ENCODE measurements around the gene RGS6.

Gene RGS6

GRCh38 chr14:72333357-72333756 lies 401.1 kb downstream of the RGS6 start:
- DNase-seq, result no peak

DNA sequence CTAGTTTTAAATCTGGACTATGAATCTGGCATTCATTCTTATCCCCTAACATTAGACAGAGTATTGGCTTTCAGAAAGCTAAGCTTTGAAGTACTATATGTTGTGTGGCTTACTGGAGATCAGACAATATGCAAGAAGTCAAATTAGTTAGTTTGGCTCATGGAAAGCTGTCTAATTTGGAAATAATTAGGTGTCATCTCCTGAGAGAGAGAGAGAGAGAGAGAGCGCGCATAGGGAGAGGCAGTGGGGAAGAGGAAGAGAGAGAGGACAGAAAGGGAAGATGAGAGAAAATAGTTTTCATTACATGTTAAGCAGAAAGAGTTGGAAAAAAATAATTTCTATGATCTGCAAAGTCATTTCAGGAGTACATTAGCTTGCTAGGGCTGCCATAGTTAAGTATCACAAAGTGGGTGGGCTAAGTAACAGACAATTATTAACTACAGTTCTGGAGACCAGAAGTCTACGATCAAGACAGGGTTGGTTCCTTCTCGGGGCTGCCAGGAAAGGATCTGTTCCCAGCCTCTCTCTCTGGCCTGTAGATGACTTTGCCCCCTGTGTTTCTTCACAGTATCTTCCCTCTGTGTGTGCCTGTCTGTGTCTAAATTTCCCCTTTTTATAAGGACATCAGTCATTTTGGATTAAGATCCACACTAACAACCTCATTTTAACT lies 404.2 kb downstream of the RGS6 start:
- DNase-seq, result no peak

GRCh38 chr14:72341237-72341636 lies 409.0 kb downstream of the RGS6 start:
- no peak for DNase-seq

DNA sequence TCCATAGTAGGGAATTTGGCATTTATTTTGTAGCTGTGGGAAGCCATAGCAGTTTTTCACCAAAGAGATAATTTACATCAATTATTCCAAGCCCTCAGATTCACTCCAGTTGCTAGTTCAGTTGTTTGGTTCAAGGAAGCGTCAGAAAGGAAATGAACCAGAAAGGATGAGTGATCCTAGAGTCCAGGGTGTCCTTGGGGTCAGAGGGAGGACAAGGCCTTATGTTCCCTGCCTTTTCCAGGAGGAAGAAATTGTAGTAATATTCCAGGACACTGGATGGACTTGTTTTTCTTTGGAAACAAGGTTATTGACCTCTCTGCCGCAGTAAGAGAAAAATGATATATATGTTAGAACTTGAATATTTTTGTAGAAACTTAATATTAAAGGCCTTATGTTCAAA lies 409.5 kb downstream of the RGS6 start:
- DNase-seq, result no peak

GRCh38 chr14:72347118-72347517 lies 414.9 kb downstream of the RGS6 start:
- DNase-seq, result no peak

GRCh38 chr14:72350215-72350614 lies 418.0 kb downstream of the RGS6 start:
- no peak for DNase-seq

GRCh38 chr14:72352012-72352411 lies 419.8 kb downstream of the RGS6 start:
- DNase-seq, result no peak

GRCh38 chr14:72366619-72367018 lies 434.4 kb downstream of the RGS6 start:
- DNase-seq, result no peak

- no peak for DNase-seq
Measured at GRCh38 chr14:72369106-72369505, 436.9 kb downstream of the RGS6 start.

DNA sequence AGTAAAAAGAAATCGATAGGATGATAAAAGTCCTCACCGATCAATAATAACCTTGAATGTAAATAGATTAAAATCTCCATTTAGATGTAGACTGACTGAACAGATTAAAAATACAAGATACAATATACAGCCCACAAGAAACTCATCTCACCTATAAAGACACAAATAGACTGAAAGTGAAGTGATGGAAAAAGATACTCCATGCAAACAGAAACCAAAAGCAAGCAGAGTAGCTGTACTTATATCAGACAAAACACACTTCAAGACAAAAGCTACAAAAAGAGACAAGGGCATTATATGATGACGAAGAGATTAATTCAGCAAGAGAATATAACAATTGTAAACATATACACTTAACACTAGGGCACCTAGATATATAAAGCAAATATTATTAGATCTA lies 444.8 kb downstream of the RGS6 start:
- DNase-seq, result no peak

DNA sequence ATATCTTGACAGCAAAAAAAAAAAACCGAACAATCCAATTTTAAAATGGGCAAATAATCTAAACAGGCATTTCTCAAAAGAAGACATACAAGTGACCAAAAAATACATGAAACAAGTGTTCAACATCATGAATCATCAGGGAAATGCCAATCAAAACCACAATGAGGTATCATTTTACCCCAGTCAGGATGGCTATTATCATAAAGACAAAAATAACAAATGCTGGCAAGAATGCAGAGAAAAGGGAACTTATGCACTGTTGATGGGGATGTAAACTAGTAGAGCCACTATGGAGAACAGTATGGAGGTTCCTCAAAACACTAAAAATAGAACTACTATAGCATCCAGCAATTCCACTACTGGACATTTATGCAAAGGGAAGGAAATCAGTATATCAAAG lies 448.2 kb downstream of the RGS6 start:
- DNase-seq, result no peak

DNA sequence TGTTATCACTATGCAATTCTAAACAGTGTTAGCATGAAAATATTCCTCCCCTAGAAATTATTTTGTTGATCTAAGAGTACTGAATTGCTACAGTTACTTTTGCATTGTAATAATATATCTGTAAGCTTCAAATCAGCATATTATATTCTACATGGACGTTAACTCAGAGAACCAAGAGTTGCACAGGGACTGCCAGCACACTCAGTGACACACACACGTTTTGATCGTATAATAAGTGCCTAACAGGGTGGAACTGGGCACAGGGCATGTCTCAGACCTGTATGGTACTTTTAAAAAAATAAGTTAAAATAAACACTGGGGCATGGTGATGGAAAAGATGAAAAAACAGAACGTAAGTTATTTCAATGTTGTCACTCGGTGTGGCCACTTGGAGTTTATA lies 451.6 kb downstream of the RGS6 start:
- DNase-seq, result no peak

- DNase-seq, result no peak
Measured at GRCh38 chr14:72387726-72388125, 455.5 kb downstream of the RGS6 start.

GRCh38 chr14:72389200-72389599 lies 457.0 kb downstream of the RGS6 start:
- DNase-seq, result no peak

- no peak for DNase-seq
Measured at GRCh38 chr14:72401101-72401625, 468.9 kb downstream of the RGS6 start.

- DNase-seq, result peak in 1 of 2 donors; percentile 25
Measured at GRCh38 chr14:72401632-72402376, 469.6 kb downstream of the RGS6 start.

DNA sequence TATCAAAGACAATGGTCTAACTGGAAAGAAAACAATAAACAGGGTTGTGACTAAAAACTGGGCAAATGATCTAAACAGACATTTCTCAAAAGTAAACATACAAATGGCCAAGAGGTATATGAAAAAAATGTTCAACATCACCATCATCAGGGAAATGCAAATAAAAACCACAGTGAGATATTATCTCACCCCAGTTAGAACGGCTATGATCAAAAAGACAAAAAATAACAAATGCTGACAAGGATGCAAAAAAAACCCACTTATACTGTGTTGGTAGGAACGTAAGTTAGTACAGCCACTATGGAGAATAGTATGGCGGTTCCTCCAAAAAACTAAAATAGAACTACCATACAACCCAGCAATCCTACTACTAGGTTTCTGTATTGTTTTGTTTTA lies 470.1 kb downstream of the RGS6 start:
- no peak for DNase-seq

DNA sequence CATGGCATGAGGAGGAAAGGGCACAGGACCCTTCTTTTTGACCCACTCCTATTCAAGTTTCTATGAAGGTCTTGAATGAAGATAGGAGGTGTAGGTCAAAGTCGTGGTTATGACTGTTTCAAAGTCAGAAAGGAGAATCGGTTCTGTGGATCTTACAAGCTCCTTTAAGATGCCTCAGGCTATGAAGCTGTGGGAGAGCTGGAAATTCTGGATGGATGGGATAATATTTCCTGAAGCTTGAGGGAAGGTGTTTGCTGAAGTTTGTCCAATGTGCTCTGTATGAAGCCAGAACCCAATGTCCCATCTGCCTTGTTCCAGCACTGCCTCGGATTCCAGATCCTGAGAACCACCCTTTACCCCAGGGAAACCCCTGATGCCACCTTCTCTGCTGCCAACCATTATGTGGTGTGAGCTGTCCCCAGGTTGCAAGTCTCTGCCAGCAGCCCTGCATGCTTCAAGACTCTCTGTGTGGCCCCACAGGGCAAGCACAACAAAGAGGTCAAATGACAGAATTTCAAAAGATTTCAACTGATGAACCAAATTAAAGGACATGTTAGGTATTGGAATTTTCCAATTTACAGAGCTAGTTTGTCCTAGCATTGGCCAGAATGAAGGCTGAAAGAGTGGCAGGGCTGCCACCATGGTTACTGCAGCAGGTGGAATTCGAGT lies 472.0 kb downstream of the RGS6 start:
- DNase-seq, result no peak

- no peak for DNase-seq
Measured at GRCh38 chr14:72404998-72405397, 472.8 kb downstream of the RGS6 start.

DNA sequence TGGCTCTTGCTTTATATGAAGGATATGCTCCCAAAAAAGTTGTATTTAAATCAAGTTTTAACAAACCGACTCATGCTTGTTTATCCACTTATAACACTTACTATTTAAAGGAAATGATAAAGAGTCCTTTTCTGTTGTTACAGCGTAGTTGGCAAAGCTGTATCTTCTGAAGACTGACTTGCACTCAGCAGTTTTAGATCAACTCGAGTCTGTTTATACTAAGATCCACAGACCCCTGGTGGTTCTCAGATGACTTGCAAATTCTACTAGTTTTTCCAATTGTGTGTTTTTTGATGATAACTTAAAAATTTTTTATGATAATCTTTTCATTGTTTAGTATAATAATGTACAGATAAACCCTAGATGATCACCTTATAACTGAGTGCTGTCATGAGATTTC lies 475.8 kb downstream of the RGS6 start:
- no peak for DNase-seq

DNA sequence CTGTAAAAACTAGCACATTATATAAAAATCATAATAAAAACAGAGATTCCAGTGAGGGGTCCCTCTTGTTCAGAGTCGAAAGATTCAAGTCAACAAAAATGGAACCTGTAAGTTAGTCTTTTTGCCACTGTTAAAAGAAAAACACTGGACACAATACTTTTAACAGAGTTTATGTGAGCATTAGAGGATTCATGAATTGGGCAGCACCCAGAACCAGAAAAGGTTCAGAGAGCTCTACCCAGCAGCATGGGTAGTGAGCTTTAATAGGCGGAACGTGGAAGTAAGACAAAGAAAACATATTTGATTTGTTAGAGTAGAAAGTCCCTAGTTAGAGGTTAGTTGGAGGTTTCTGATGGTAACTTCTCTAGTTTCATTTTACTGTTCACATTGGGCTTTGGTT lies 476.8 kb downstream of the RGS6 start:
- DNase-seq, result no peak

- DNase-seq, result no peak
Measured at GRCh38 chr14:72416081-72416849, 484.0 kb downstream of the RGS6 start.

DNA sequence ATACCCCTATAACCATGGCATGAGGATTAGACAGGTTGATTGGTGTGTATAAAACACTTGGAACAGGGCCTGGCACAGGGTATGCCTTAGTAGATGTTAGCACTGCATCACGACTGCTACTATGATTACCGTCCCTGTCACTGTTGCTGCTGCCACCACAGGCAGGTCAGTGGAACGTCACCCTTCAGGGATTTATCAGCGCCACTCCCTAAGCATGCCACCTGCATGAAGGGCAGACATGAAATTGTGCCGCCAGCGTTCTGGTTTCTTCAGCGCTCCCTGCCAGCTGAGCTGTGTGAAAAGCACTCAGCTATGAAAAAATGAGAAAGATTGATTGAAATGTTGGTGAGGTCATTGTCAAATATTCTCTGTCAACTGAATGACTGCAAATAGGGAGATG lies 484.7 kb downstream of the RGS6 start:
- DNase-seq, result no peak

Data from CD4-positive, alpha-beta T cell treated with Interferon alpha-2 for 1 hour (primary cell).